IMR-90 (cell line): ENCODE results near the gene PYGL. TPM values are rescaled to one million over a fixed set of nuclear protein-coding genes. Genes with fewer than 3 reads are reported as not detected.

ENCODE experiments used
- ATAC-seq: fragments of 200-7000 bp; cut with Tn5 transposase; 2 replicates; pipeline ENCODE4 v1.9.1; 2020; ENCODE audit warnings: low read depth, mild to moderate bottlenecking, moderate library complexity
- BruUV-seq: library from RNA; stranded (reverse); fragments of 400-500 nt; replicated peaks from 2 replicates; lab custom pipeline; 2021; lab: Mats Ljungman, UMichigan
- CTCF ChIA-PET: fragments of 300-600 bp; formaldehyde crosslinking; extraction: SDS; loops from one replicate; lab custom pipeline; 2021; ENCODE audit warnings: antibody characterized with exemption; lab: Yijun Ruan, JAX
- POLR2A ChIA-PET: fragments of 300-600 bp; sonication (Branson Sonifier 250); formaldehyde crosslinking; loops from one replicate; lab custom pipeline; 2022; ENCODE audit warnings: antibody characterized with exemption; ENCODE audit not compliant: unreplicated experiment; lab: Charles Lee
- DNase-seq: peaks from one replicate; pipeline ENCODE4 v3.0.0; 2013
- H2AFZ ChIP-seq: replicated peaks from 2 replicates; pipeline ENCODE3; 2013; ENCODE audit warnings: low read length, mild to moderate bottlenecking; ENCODE audit not compliant: poor library complexity
- H2AK5ac ChIP-seq: 2 replicates; pipeline ENCODE4 v1.6.1; 2013; ENCODE audit warnings: low read depth, low read length, inconsistent platforms
- H2AK9ac ChIP-seq: replicated peaks from 2 replicates; pipeline ENCODE3; 2013; ENCODE audit warnings: mild to moderate bottlenecking, low read depth, low read length, moderate library complexity; ENCODE audit not compliant: poor library complexity
- H2BK120ac ChIP-seq: 2 replicates; pipeline ENCODE4 v1.6.1; 2013; ENCODE audit warnings: low read depth, low read length, inconsistent platforms
- H2BK15ac ChIP-seq: 3 replicates; pipeline ENCODE4 v1.6.1; 2013; ENCODE audit warnings: low read depth, low read length, inconsistent platforms
- H2BK20ac ChIP-seq: 2 replicates; pipeline ENCODE4 v1.6.1; 2013; ENCODE audit warnings: low read depth, mild to moderate bottlenecking, inconsistent platforms, low read length, moderate library complexity
- H2BK5ac ChIP-seq: 2 replicates; pipeline ENCODE4 v1.6.1; 2013; ENCODE audit warnings: mild to moderate bottlenecking, low read depth, low read length, inconsistent platforms; ENCODE audit not compliant: poor library complexity, severe bottlenecking
- H3K14ac ChIP-seq: replicated peaks from 2 replicates; pipeline ENCODE4 v1.6.1; 2013; ENCODE audit warnings: low read depth, low read length, inconsistent platforms
- H3K18ac ChIP-seq: 2 replicates; pipeline ENCODE4 v1.6.1; 2013; ENCODE audit warnings: low read depth, low read length, control low read depth
- H3K23ac ChIP-seq: 2 replicates; pipeline ENCODE4 v1.6.1; 2013; ENCODE audit warnings: low read depth, low read length, inconsistent platforms
- H3K27ac ChIP-seq: 2 replicates; pipeline ENCODE4 v1.5.1; 2013; ENCODE audit warnings: mild to moderate bottlenecking, control low read depth, low read length; ENCODE audit not compliant: insufficient read depth
- H3K27me3 ChIP-seq: 2 replicates; pipeline ENCODE4 v1.6.1; 2013; ENCODE audit warnings: low read length; ENCODE audit not compliant: control insufficient read depth, insufficient read depth
- H3K36me3 ChIP-seq: 2 replicates; pipeline ENCODE4 v1.6.1; 2013; ENCODE audit warnings: low read length, mixed read lengths; ENCODE audit not compliant: control insufficient read depth, insufficient read depth
- H3K4ac ChIP-seq: 2 replicates; pipeline ENCODE4 v1.6.1; 2013; ENCODE audit warnings: low read depth, low read length, inconsistent platforms
- H3K4me1 ChIP-seq: 2 replicates; pipeline ENCODE4 v1.6.1; 2013; ENCODE audit warnings: low read length, mixed read lengths; ENCODE audit not compliant: control insufficient read depth, insufficient read depth
- H3K4me2 ChIP-seq: 2 replicates; pipeline ENCODE4 v1.6.1; 2013; ENCODE audit warnings: low read depth, mild to moderate bottlenecking, control low read depth, low read length, moderate library complexity
- H3K4me3 ChIP-seq: 2 replicates; pipeline ENCODE4 v1.5.1; 2013; ENCODE audit warnings: low read depth, mild to moderate bottlenecking, control low read depth, low read length, moderate library complexity; ENCODE audit not compliant: insufficient read depth
- H3K56ac ChIP-seq: 2 replicates; pipeline ENCODE4 v1.6.1; 2013; ENCODE audit warnings: low read length, inconsistent platforms; ENCODE audit not compliant: insufficient read depth; ENCODE audit errors: extremely low read depth
- H3K79me1 ChIP-seq, 2 experiments: 2 replicates each; pipeline ENCODE4 v1.6.1; 2013; ENCODE audit warnings: low read length in 2 of 2, inconsistent platforms in 1 of 2, low read depth in 1 of 2
- H3K9ac ChIP-seq: 2 replicates; pipeline ENCODE4 v1.6.1; 2013; ENCODE audit warnings: low read depth, low read length, control low read depth
- H3K9me1 ChIP-seq: 2 replicates; pipeline ENCODE4 v1.6.1; 2013; ENCODE audit warnings: low read length, inconsistent platforms; ENCODE audit not compliant: insufficient read depth
- H3K9me3 ChIP-seq: 2 replicates; pipeline ENCODE4 v1.6.1; 2013; ENCODE audit warnings: low read length; ENCODE audit not compliant: control insufficient read depth, insufficient read depth
- H4K20me1 ChIP-seq: 2 replicates; pipeline ENCODE4 v1.6.1; 2013; ENCODE audit warnings: low read length, inconsistent platforms; ENCODE audit not compliant: insufficient read depth
- H4K5ac ChIP-seq: 2 replicates; pipeline ENCODE4 v1.6.1; 2013; ENCODE audit warnings: mild to moderate bottlenecking, low read depth, low read length, control low read depth
- H4K8ac ChIP-seq, 2 experiments: 2 replicates each; pipeline ENCODE4 v1.6.1; 2013; ENCODE audit warnings: low read depth in 2 of 2, low read length in 2 of 2, control low read depth in 1 of 2, inconsistent platforms in 1 of 2
- H4K91ac ChIP-seq: 2 replicates; pipeline ENCODE4 v1.6.1; 2013; ENCODE audit warnings: low read depth, low read length, inconsistent platforms; ENCODE audit not compliant: insufficient read depth
- CEBPB ChIP-seq: IDR thresholded peaks from 2 replicates; pipeline ENCODE4 v1.6.1; 2012; ENCODE audit warnings: low read depth, low read length, improper control_type of control experiment
- FOS ChIP-seq: fragments of 150-350 bp; IDR thresholded peaks from 2 replicates; pipeline ENCODE4 v1.6.1; 2016; ENCODE audit warnings: low read depth, low read length
- NFE2L2 ChIP-seq: fragments of 150-350 bp; IDR thresholded peaks from 2 replicates; pipeline ENCODE4 v1.6.1; 2016; ENCODE audit warnings: low read depth, mild to moderate bottlenecking, low read length
- USF2 ChIP-seq: fragments of 150-350 bp; IDR thresholded peaks from 2 replicates; pipeline ENCODE4 v1.6.1; 2017; ENCODE audit warnings: mild to moderate bottlenecking, antibody characterized with exemption, low read length, low read depth
- WGBS, 2 experiments: methylation state at CpG; one replicate each; pipeline versions ENCODE4 v1.1.5 to v1.1.7; 2013; ENCODE audit warnings: missing lambda C conversion rate in 2 of 2; ENCODE audit not compliant: insufficient read length in 1 of 2; ENCODE audit errors: extremely low coverage in 2 of 2; 5-methylcytosine and 5-hydroxymethylcytosine counted together
- dilution Hi-C: fragments of 300-500 bp; cut with HindIII; formaldehyde crosslinking; loops from one replicate; pipeline ENCODE4 v1.14.3; 2018; ENCODE audit warnings: low sequenced_read_pairs; ENCODE audit not compliant: unreplicated experiment
- in situ Hi-C: fragments of 300-500 bp; cut with MboI; formaldehyde crosslinking; loops from 3 replicates; pipeline ENCODE4 v1.14.3; 2019; ENCODE audit warnings: low sequenced_read_pairs, inconsistent platforms, mixed read lengths
- intact Hi-C: fragments of 100-400 bp; cut with micrococcal nuclease; formaldehyde crosslinking; loops from 2 replicates; pipeline ENCODE4 v1.10.0; 2022
- polyA plus RNA-seq, 3 experiments: library from polyadenylated mRNA; depleted of rRNA; stranded (reverse); fragments of >200 nt; gene quantifications; 2 replicates each; pipeline ENCODE4 v1.2.3, GENCODE V29; 2012; ENCODE audit warnings: low replicate concordance in 1 of 3
- total RNA-seq: library from RNA; depleted of rRNA; stranded (reverse); fragments of >200 nt; gene quantifications from 2 replicates; pipeline ENCODE4 v1.2.3, GENCODE V29; 2012

The PYGL gene
- total and polyA plus RNA-seq, 2 of the 4 experiments (the other 2 are of a cell fraction): 52.3 to 70.4 TPM

- intact Hi-C loops: loop anchor here (10.0 kb wide), 1 partner anchor 283 kb away; no protein-coding TSS in a partner anchor
These were observed 7.0 kb downstream of the PYGL start for GRCh38 chr14:50937325-50937724.

More at GRCh38 chr14:50937325-50937724, 7.0 kb downstream of the PYGL start:
- CTCF ChIA-PET: no interaction called here
- no peak overlapping the region for H3K4ac ChIP-seq
- no peak overlapping the region for H4K5ac ChIP-seq
- DNase-seq (peak; percentile 80), ATAC-seq (peak; percentile 61)
- peak; percentile 51; the same call in 1 of the 2 replicates for TF ChIP-seq FOS
- peak; percentile 93 for TF ChIP-seq CEBPB
- TF ChIP-seq NFE2L2: no peak
- no peak for TF ChIP-seq USF2
- peak overlapping the region; percentile 43 for H2BK5ac ChIP-seq
- H2BK120ac ChIP-seq: no peak overlapping the region; the same call in 1 of the 2 replicates
- H3K9me1 ChIP-seq: peaks cover 15% of the 10 kb centered on the region
- H3K4me1 ChIP-seq: peaks cover 3% of the 10 kb centered on the region; the same call in 1 of the 2 replicates
- no TSS peak for BruUV-seq
- in situ Hi-C loops: no loop called here
- dilution Hi-C loops: no loop called here
- H4K8ac ChIP-seq: no peak overlapping the region
- POLR2A ChIA-PET: no interaction called here
- no peak overlapping the region for H2BK20ac ChIP-seq
- no peak overlapping the region for H2AFZ ChIP-seq
- H4K91ac ChIP-seq: no peak overlapping the region
- H2BK15ac ChIP-seq: no peak overlapping the region
- no peak overlapping the region for H3K9ac ChIP-seq
- H2AK5ac ChIP-seq: no peak overlapping the region
- H3K23ac ChIP-seq: no peak overlapping the region
- no peak overlapping the region for H3K14ac ChIP-seq
- H3K18ac ChIP-seq: no peak overlapping the region
- no CpG with 5 or more reads among the region's 2 CpGs for WGBS, 2 experiments
- no peaks in the 10 kb centered on the region for H3K9me3 ChIP-seq
- no peak overlapping the region for H3K4me2 ChIP-seq
- H2AK9ac ChIP-seq: no peak overlapping the region
- no peak overlapping the region for H3K56ac ChIP-seq
- H3K27ac ChIP-seq: no peak overlapping the region
- H3K4me3 ChIP-seq: no peak overlapping the region
- no peaks in the 10 kb centered on the region; the same call in 1 of the 2 replicates for H4K20me1 ChIP-seq
- H3K27me3 ChIP-seq: no peaks in the 10 kb centered on the region
- peaks cover 7 to 11% of the 10 kb centered on the region in 2 experiments; a peak in 3 of 4 replicates for H3K79me1 ChIP-seq
- H3K36me3 ChIP-seq: peaks cover 11% of the 10 kb centered on the region
